NAMALWA (cell line): ENCODE measurements around the gene VTA1.
"Not testable (repeated sequence)": the region's sequence is repeated elsewhere in the genome, so short reads cannot be mapped to it uniquely, and the experiment has no call there.

Experiments used
- DNase-seq: peaks from one replicate; pipeline ENCODE4 v3.0.0-alpha.2; 2015; ENCODE audit warnings: low spot score

VTA1 gene, protein sequence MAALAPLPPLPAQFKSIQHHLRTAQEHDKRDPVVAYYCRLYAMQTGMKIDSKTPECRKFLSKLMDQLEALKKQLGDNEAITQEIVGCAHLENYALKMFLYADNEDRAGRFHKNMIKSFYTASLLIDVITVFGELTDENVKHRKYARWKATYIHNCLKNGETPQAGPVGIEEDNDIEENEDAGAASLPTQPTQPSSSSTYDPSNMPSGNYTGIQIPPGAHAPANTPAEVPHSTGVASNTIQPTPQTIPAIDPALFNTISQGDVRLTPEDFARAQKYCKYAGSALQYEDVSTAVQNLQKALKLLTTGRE

DNA sequence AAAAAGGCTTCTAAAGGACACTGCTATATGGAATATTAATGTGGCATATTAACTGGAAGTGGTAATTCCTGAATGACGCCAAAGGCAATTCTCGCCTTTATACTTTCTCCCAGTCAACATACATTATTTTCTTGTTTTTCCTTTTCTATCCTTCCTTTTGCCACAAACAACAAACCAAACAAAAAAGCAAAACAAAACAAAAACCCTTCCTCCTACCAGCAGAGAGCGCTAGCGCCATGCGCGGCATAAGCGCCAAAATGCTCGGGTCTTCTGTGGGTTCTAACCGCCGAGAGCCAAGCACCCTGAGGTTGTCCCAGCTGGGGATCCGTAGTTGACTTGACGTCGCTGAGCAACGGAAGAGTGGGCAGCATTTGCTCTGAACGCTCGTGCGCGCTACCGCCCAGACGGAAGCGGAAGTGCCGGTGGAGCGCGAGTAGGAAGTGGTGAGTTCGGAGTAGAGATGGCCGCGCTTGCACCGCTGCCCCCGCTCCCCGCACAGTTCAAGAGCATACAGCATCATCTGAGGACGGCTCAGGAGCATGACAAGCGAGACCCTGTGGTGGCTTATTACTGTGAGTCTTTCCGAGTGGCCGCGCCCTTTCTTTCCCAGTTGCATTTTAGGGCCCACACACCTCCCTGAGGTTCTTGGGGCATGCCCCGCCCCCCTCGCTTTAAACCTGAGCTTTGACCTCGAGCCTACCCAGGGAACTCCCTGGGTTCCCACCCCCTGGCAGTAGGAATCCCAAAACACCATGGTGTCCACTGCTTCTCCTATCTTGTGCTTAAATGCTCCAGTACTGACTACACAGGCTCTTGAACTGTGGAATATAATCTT is at the start of gene VTA1, which contains the start of gene NMBR:
Gene VTA1 (plus strand): TSS at position 436 of the 835 bp plus-strand sequence. CDS start 25 bp downstream, at position 461.
Gene NMBR (minus strand): TSS at position 295 of the 835 bp plus-strand sequence. CDS start 58,464 bp downstream, outside the sequence.
- DNase-seq, result peak; percentile 99

DNA sequence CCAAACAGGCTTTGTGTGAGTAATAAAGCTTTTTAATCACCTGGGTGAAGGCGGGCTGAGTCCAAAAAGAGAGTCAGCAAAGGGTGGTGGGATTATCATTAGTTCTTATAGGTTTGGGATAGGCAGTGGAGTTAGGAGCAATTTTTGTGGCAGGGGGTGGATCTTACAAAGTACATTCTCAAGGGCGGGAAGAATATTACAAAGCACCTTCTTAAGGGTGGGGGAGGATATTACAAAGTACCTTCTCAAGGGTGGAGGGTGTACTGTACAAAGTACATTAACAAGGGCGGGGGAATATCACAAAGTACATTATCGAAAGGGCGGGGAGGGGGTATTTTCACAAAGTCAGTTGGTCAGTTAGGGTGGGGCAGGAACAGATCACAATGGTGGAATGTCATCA is 42.2 kb upstream of the VTA1 start:
- DNase-seq, result not testable (repeated sequence)

DNA sequence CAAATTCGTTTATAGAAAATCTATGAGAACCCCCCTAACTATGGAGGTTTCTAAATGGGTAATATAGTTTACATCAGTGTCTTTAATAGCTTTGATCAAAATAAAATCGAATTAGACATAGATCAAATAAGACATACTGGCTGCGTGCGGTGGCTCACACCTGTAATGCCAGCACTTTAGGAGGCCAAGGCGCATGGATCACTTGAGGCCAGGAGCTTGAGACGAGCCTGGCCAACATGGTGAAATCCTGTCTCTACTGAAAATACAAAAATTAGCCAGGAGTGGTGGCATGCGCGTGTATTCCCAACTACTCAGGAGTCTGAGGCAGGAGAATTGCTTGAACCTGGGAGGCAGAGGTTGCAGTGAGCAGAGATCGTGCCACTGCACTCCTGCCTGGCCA is 36.2 kb upstream of the VTA1 start:
- not testable (repeated sequence) for DNase-seq

DNA sequence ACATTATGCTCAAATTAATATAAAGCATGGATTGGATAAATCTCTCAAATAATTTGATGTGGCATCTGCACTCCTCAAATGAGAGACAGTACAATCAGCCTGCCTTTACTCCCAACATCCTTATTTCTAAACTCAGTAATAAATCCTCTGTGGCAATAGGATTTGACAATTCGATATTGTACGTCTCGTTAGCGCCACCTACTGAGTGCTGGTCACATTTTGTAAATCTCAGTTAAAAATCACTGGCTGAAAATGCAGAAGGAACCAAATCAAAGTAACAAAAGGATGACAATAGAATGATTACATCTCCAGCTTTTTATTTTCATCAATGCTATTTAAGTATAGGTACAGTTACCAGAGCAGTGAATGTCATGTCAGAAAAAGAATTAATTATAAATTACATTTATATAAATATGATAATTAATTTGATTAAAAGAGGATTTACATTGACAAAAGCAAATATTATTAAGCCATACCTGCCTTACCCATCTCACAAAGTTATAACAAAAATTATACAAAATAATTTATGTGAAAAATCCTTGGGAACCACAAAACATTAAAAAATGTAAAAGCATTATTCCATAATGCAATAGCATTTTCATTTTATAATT is 34.5 kb upstream of the VTA1 start:
- DNase-seq, result peak; percentile 80

DNA sequence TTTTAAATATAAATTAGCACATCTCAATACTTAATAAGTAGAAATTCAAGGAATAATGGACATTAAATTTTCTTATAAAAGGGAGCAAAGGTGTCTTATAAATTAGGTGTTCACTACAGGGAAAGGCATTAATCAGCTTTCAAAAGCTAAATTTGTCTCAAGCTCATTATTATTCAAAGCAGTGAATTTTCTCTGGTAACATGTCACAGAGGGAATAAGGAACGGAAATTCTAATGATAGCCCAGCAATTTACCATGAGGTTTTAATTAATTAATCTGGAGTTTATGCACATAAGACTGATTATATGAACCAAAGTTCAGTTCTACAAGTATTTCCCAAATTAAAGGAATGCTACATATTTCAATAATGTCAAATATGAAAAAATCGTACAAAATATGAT is 29.7 kb upstream of the VTA1 start:
- DNase-seq, result no peak

DNA sequence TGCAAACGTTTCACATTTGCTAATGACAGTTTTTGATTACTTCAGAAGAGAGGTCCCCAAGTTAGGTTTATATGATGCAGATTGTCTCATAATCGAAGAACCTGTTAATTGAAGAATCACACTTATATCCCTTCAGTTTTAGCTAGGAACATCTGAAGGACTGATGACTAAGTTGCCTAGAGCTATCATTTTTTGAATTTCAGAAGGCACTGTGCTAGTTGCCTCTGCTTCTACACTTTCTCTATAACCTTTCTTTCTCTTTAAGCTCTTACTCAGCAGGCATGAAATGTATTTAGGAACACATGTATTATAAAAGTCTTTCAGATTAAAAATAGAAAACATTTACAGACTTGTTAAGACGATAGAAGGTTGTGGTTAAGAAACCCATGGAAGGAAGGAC is 28.7 kb upstream of the VTA1 start:
- DNase-seq, result no peak

DNA sequence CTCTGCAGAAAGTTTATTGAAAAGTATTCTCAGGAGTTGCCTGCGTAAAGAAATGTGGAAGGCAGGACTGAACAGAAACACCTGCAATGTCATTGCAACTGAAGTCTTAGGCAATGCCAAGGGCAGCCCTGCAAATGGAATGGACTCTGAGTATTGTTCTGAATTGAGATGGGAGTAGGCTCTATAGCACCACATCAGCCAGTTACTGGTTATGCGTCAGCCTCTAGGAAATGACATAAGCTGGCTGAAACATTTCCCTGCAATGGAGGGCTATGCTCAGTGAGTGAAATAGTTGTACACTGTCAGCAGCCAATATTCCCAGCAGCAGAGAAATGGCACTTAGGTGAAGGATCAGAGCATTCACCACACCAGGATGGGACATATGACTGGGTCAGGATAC is 28.1 kb upstream of the VTA1 start:
- no peak for DNase-seq

DNA sequence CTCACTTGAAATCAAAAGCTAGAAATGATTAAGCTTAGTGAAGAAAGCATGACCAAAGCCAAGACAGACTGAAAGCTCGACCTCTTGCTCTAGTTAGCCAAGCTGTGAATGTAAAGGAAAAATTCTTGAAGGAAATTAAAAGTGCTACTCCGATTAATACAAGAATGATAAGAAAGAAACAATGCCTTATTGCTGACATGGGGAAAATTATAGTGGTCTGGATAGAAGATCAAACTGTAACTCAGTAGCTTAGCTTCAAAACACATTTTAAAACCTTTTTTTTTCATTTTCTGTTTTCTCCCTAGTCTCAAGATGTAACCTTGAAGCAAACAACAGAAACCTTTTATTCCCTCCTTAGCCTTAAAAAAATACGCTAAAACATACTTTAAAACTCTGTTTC is 25.7 kb upstream of the VTA1 start:
- DNase-seq, result no peak

DNA sequence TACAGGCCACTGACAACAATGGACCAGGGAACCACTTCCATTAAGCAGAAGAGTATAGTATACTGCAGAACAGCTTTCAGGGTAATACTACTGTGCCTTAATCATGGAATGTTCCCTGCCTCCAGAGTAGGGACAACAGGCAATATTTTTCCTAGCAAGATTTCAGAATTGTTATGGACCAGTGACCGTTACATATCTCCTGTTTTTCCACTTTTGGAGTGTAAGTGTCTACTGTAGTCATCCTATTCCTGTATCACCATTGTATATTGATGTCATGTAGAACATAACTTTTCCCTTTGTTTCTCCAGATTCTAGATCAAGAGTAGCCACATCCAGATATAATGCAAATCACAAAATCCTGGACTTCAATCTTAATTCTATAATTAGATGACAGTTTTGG is 16.2 kb upstream of the VTA1 start:
- DNase-seq, result no peak

DNA sequence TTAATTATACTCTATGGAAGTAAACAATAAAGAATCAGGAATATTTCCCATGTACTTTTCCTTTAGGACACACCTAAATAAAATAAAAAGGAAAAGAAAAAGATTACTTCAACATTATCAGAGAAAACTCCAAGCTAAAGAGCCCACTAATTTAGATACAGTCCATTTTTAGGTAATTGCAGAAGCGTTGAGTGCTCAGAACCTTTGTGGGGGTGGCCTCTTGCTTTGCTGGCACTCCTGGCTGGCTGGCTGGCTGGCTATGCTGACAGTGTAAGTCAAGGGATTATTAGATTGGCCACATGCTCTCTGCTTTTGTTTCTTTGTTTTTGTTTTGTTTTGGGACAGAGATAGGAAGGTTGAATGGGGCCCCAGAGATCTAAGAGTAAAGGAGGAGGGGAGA is 14.4 kb upstream of the VTA1 start, which contains the start of gene GJE1:
Gene GJE1 (plus strand): TSS at position 301 of the 400 bp plus-strand sequence. CDS start 234 bp downstream, outside the sequence.
- DNase-seq, result no peak

DNA sequence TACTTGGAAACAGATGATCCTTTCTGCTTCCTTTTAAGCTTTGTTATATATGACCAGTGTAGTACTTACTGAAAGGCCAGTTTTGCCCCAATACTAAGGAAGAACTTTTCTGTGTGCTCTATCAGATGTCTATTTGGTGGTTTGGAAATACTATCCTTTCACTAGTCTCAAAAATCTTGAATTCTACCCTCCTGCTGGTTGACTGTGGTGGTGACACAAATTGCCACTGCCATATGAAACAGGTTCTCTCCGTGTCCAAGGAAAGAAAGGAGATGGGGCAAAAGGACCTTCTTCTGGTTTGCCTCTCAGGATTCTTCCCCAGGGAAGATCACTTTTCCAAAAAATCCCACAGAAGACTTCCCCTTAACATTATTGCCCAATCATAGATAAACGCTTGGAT is 8.2 kb upstream of the VTA1 start:
- DNase-seq, result no peak

DNA sequence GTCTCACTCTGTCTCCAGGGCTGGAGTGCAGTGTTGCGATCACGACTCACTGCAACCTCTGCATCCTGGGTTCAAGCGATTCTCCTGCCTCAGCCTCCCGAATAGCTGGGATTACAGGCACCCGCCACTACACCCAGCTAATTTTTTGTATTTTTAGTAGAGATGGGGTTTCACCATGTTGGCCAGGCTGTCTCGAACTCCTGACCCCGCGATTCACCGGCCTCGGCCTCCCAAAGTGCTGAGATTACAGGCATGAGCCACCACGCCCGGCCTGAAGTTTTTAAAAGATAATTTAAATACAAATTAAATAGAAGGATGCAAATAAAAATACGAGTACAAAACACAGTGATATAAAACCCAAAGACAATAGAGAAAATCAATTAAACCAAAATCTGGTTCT is 5.5 kb upstream of the VTA1 start:
- not testable (repeated sequence) for DNase-seq

DNA sequence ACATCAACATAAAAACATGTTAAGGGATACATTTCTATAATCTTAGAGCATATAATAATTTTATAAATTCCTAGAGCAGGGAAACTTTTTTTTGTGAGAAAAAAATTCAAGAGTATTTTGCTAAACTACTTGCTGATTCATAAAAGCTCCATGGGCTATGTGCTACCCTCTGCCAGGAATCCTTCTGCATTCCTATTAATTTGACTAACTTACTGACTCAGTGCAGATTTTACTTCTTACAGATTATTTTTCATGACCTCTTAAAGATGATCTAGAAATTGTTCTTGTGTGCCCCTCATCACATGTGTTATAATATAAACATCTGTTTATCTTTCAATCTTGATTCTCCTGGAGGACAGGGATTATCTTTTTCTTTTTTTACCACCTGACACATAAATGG is 5.7 kb downstream of the VTA1 start:
- DNase-seq, result no peak

DNA sequence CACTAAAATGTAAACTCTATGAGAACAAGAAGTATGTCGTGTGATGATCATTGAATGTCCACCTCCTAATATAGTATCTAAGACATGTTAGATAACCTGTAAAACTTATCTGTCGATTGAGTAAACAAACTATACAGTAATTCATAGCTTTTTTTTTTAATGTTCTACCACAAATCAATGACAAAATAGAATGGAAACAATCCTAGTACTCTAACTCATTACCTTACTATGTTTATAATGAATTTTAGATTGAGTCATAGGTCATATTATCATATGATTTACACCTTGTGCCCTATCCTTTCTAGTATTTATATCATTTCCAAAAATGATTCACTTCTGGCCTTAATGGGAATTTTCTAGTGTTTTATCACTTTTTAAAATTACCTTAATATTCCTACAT is 6.1 kb downstream of the VTA1 start:
- DNase-seq, result no peak

DNA sequence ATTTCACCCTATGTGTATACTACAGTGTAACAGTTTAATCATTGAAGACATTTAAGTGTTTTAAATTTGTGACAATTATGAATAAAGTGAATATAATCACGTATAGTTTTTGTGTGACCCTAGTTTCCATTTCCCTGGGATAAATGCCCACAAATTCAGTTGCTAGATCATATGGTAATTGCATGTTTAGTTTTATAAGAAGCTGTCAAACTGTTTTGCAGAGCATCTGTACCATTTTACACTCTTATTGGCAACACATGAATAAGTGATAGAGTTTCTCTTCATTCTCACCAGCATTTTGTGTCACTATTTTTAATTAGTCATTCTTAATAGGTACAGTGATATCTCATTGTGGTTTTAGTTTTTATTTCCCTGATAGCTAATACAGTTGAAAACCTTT is 7.3 kb downstream of the VTA1 start:
- DNase-seq, result no peak

DNA sequence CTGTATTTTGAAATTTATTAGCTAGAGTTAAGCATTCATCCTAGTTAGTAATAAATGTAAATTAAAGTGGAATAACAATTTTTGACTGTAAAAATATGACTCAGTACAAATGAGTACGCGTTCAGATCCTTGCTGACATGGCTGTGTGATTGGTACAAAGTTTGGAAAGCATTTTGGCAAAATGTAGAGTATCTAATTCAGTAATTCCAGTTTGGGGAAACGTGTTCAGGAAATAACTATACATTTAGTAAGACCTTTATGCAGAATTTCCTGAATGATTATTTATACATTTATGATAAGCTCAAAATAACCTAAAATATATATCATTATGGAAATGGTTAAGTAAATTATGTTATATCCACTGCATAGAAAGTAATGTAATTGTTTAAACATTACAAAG is 8.0 kb downstream of the VTA1 start:
- no peak for DNase-seq

DNA sequence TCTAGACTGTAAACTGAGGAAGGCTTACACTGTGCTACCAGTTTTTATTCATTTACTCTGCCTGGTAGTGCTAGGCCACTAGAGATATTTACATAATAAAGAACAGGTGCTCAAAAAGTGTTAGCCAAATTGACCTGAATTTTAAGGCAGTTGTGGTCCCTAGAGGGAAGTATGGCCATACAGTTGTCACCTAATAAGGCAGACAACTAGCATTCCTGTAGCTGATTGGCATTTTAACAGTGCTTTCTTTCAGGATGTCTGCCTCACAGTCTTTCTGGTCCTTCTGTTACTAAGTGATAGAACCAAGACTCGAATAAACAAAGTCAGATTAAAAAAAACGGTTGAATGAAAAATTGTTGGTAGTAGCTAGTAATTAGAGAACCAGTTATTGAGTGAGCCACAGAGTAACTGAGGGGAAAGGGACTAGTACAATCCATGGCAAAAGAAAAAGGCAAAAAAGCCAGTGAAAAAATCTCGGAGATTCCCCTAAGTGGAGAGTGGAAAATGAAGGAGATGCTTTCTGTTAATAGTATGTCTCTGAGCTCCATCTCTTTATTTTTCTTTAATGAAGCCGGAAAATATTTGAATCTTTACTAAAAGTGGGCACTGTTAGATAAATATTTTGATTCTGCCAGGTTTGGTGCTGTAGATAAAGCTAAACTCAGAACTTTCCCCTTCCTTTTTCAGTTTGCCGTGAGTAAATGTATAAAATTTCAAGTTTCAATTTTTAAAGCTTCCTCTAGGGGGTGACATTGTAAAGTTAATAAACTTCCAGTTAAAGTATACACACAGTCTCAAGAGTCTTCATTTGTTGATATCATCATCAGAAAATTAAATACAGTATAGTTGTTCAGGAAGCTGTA is 9.1 kb downstream of the VTA1 start:
- DNase-seq, result peak; percentile 55

DNA sequence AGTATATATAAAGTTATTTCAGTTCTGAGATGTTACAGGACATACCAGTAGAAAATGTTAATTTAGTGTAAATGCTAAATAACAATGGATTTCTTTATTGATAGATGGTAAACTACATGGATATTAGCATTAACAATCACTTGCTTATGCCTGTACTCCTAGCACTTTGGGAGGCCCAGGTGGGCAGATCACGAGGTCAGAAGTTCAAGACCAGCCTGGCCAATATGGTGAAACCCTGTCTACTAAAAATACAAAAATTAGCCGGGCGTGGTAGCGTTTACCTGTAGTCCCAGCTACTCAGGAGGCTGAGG is 9.7 kb downstream of the VTA1 start:
- DNase-seq, result not testable (repeated sequence)

DNA sequence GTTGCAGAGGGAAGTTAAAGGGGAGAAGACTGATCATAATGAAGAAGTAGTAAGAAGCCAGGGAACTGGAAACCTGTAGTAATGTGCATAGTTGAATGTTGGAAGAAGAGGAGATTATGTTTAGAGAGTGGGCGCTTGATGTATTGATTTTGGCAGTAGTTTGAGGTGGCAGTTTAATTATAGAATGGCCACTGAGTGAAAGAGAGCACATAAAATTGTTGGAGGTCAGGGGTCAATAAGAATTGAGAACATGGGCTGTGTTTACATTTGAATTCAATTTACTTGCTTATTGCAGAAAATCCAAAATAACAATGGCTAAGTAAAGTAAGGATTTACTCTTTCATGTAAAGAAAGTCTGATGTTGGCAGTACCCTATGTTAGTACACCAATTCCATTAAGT is 15.7 kb downstream of the VTA1 start:
- DNase-seq, result no peak

DNA sequence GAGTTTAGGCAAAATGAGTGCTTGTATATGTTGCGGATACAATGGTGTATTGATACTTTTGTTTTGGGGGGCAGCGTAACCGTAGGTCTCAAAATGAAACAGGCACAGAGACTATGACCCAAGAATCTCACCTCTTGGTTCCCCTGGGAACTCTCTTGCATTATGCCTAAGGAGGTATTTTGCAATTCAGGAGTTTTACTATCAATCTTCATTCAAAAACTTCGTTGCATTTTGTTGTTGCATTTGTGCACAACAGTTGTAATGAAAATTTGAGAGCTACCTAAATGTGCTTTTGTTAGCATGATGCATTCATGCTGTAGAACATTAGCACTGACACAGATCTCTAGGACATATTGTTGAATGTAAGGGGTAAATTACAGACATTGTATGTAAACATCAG is 18.2 kb downstream of the VTA1 start:
- no peak for DNase-seq

DNA sequence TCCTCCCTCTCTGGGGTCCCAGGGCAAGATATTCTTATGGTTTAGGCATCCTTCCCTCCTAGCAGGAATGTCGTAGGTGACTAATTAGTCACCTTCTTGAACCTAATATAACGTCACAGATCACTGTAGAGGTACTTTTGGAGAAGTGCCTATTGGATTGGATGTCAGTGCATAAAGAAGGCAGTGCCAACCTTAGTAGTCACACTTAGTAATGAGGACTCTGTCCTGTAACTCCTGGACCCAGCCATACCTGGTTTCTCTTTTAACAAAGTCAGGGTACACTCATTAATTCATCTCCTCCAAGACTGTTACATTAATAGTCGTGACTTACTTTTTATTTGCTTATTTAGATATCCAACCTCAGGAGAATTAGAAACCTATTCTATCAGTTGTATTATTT is 20.0 kb downstream of the VTA1 start:
- DNase-seq, result no peak

DNA sequence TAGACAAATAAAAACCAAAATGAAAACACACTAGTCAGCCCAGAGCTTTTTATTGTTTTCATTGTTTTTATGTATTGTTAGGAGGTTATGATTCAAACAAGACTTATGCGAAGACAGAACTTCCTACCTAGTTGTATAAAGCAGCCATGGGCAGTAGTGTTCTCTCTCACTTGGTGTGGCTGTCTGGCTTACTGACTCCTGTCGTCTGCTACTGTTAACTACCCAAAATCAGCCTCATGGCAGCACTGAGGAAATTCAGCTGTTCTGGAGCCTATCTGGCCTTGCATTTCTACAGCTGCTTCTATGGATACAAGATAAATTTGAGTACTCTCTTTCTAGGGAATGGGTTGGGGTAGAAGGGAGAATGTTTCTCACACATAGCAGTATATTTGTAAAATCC is 20.4 kb downstream of the VTA1 start:
- no peak for DNase-seq
